ENCODE results near the gene PDLIM5. TPM values are rescaled to one million over a fixed set of nuclear protein-coding genes. Genes with fewer than 3 reads are reported as not detected.

Gene PDLIM5
- total RNA-seq, 4 donors from 2014 or later: 473 to 833 (median 673) TPM

- no peaks in the 10 kb centered on the region for H3K4me1 ChIP-seq
- TF ChIP-seq CTCF (IDR thresholded peaks at IDR 0.05 in 4 of 5, conservative IDR thresholded peaks at IDR 0.05 in 1 of 5): no peak
- ATAC-seq: no peak
- no peak overlapping the region for H3K4me3 ChIP-seq
- DNase-seq: no peak
- no peaks in the 10 kb centered on the region for H3K9me3 ChIP-seq
- in situ Hi-C loops (cut with MboI; ENCODE audit: low sequenced_read_pairs in 4 of 4) (no loop called here), intact Hi-C loops (cut with DNase I; ENCODE audit: low total_unique reads) (no loop called here)
- H3K27me3 ChIP-seq: no peaks in the 10 kb centered on the region
- no peak overlapping the region for H3K27ac ChIP-seq
- peaks cover 0 to 7% of the 10 kb centered on the region in 2 donors for H3K36me3 ChIP-seq
These were observed 198.4 kb downstream of the PDLIM5 start for GRCh38 chr4:94650134-94650495.

DNA sequence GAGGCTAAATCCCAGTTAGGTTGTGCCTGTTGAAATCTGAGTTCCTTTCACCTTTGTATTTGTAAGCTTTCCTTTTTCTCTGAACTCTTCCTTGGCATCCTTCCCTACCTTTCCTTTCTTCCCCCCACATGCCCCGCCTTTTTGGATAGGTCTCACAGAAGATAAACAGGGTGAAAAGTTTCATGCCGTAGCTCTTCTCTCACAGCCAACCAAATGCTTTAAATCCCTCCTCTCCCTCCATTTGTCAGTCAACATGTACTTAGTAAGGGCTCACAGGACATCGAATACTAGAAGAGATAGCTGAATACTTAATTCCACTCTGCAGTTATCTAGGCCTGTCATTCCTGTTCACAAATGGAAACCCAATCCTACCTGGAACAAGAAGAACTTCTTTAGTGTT, 198.9 kb downstream of the PDLIM5 start:
- Histone ChIP-seq H3K27ac (no peak overlapping the region), H3K27me3 (no peaks in the 10 kb centered on the region), H3K4me1 (no peaks in the 10 kb centered on the region), H3K4me3 (no peak overlapping the region), H3K9me3 (no peaks in the 10 kb centered on the region), H3K36me3 (peaks cover 0 to 7% of the 10 kb centered on the region in 2 donors)
- DNase-seq: no peak
- intact Hi-C loops (cut with DNase I; ENCODE audit: low total_unique reads) (no loop called here), in situ Hi-C loops (cut with MboI; ENCODE audit: low sequenced_read_pairs in 4 of 4) (no loop called here)
- TF ChIP-seq CTCF (IDR thresholded peaks at IDR 0.05 in 4 of 5, conservative IDR thresholded peaks at IDR 0.05 in 1 of 5): no peak
- TF ChIP-seq POLR2A (IDR thresholded peaks at IDR 0.05): no peak
- ATAC-seq: no peak

- Histone ChIP-seq H3K27ac (no peak overlapping the region), H3K4me3 (no peak overlapping the region), H3K36me3 (peaks cover 0 to 18% of the 10 kb centered on the region in 2 donors), H3K9me3 (no peaks in the 10 kb centered on the region), H3K27me3 (no peaks in the 10 kb centered on the region), H3K4me1 (no peaks in the 10 kb centered on the region)
- in situ Hi-C loops (cut with MboI; ENCODE audit: low sequenced_read_pairs in 4 of 4) (no loop called here), intact Hi-C loops (cut with DNase I; ENCODE audit: low total_unique reads) (no loop called here)
- ATAC-seq (no peak), DNase-seq (no peak)
- TF ChIP-seq CTCF (IDR thresholded peaks at IDR 0.05 in 4 of 5, conservative IDR thresholded peaks at IDR 0.05 in 1 of 5) (no peak), POLR2A (IDR thresholded peaks at IDR 0.05) (no peak)
These were observed 201.4 kb downstream of the PDLIM5 start for GRCh38 chr4:94653095-94653649.

GRCh38 chr4:94653984-94654609, 202.4 kb downstream of the PDLIM5 start:
- Histone ChIP-seq H3K4me1 (no peaks in the 10 kb centered on the region), H3K4me3 (no peak overlapping the region), H3K9me3 (no peaks in the 10 kb centered on the region), H3K27me3 (no peaks in the 10 kb centered on the region), H3K36me3 (peaks cover 0 to 25% of the 10 kb centered on the region in 2 donors), H3K27ac (no peak overlapping the region)
- DNase-seq (no peak), ATAC-seq (no peak)
- TF ChIP-seq CTCF (IDR thresholded peaks at IDR 0.05 in 4 of 5, conservative IDR thresholded peaks at IDR 0.05 in 1 of 5) (no peak), POLR2A (IDR thresholded peaks at IDR 0.05) (no peak)
- in situ Hi-C loops (cut with MboI; ENCODE audit: low sequenced_read_pairs in 4 of 4): no loop called here
- intact Hi-C loops (cut with DNase I; ENCODE audit: low total_unique reads): no loop called here

- TF ChIP-seq POLR2A (IDR thresholded peaks at IDR 0.05): no peak
- TF ChIP-seq CTCF (IDR thresholded peaks at IDR 0.05 in 4 of 5, conservative IDR thresholded peaks at IDR 0.05 in 1 of 5): no peak
- H3K9me3 ChIP-seq: no peaks in the 10 kb centered on the region
- H3K27ac ChIP-seq: no peak overlapping the region
- ATAC-seq (no peak), DNase-seq (no peak)
- no peaks in the 10 kb centered on the region for H3K27me3 ChIP-seq
- intact Hi-C loops (cut with DNase I; ENCODE audit: low total_unique reads) (no loop called here), in situ Hi-C loops (cut with MboI; ENCODE audit: low sequenced_read_pairs in 4 of 4) (no loop called here)
- peaks cover 0 to 25% of the 10 kb centered on the region in 2 donors for H3K36me3 ChIP-seq
- H3K4me3 ChIP-seq: no peak overlapping the region
- H3K4me1 ChIP-seq: no peaks in the 10 kb centered on the region
These were observed 203.0 kb downstream of the PDLIM5 start for GRCh38 chr4:94654714-94655113.
